ES-I3 (cell line): ENCODE measurements around the gene MOK.

Experiments
- H3K36me3 ChIP-seq: 2 replicates; pipeline ENCODE4 v1.6.1; 2013; ENCODE audit warnings: mild to moderate bottlenecking, low read length, control low read depth, moderate library complexity; ENCODE audit not compliant: insufficient read depth
- H3K4me1 ChIP-seq: 2 replicates; pipeline ENCODE4 v1.6.1; 2013; ENCODE audit warnings: mild to moderate bottlenecking, control low read depth, low read length; ENCODE audit not compliant: insufficient read depth
- H3K9ac ChIP-seq: 2 replicates; pipeline ENCODE4 v1.6.1; 2013; ENCODE audit warnings: low read depth, mild to moderate bottlenecking, low read length, moderate library complexity
- H3K9me3 ChIP-seq: 2 replicates; pipeline ENCODE4 v1.6.1; 2013; ENCODE audit warnings: mild to moderate bottlenecking, low read length, moderate library complexity; ENCODE audit not compliant: control insufficient read depth, insufficient read depth

MOK gene

DNA sequence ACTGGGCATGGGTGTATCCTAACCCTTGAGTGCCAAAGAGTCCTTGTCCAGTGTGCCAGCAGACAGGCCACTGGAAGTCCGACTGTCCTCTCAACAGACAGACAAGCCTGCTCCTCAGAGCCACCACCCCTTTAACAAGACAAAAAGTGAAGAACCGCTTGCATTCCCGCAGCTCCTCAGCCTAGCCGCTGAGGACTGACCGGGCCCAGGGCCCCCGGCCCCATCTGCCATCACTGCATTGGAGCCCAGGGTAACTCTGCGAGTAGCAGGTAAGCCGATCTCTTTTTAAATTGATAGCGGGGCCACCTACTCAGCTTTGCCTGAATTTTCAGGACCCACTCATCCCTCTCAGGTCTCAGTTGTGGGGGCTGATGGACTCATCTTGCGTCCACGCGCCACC lies 68.9 kb downstream of the MOK start:
- no peaks in the 10 kb centered on the region for H3K9me3 ChIP-seq
- H3K4me1 ChIP-seq: peaks cover 6% of the 10 kb centered on the region; the same call in 1 of the 2 replicates
- no peak overlapping the region for H3K9ac ChIP-seq
- no peaks in the 10 kb centered on the region for H3K36me3 ChIP-seq

DNA sequence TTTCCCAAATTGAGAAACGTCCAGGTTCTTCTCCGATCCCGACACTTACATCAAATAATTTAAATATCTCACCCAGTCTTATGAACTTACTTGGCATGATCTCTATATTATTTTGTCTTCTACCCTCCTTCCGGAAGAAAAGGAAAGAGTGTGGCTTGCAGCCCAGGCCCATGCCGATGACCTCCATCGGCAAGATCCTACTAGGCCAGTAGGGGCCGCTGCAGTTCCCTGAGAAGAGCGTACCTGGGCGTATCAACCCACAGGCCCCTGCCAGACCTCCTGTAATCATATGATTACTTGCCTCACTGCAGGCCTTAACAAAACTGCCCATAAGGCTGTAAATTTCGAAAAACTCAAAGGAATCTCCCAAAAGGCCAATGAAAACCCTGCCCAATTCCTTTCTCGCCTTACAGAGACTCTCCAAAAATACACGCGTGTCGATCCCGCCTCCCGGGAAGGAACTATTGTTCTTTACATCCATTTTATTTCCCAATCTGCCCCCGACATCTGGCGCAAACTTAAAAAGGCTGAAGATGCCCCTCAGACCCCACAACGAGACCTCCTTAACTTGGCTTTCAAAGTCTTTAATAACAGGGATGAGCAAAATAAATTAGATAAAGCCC lies 69.6 kb downstream of the MOK start:
- Histone ChIP-seq H3K4me1 (peaks cover 6% of the 10 kb centered on the region; the same call in 1 of the 2 replicates), H3K36me3 (no peaks in the 10 kb centered on the region), H3K9me3 (no peaks in the 10 kb centered on the region), H3K9ac (no peak overlapping the region)

DNA sequence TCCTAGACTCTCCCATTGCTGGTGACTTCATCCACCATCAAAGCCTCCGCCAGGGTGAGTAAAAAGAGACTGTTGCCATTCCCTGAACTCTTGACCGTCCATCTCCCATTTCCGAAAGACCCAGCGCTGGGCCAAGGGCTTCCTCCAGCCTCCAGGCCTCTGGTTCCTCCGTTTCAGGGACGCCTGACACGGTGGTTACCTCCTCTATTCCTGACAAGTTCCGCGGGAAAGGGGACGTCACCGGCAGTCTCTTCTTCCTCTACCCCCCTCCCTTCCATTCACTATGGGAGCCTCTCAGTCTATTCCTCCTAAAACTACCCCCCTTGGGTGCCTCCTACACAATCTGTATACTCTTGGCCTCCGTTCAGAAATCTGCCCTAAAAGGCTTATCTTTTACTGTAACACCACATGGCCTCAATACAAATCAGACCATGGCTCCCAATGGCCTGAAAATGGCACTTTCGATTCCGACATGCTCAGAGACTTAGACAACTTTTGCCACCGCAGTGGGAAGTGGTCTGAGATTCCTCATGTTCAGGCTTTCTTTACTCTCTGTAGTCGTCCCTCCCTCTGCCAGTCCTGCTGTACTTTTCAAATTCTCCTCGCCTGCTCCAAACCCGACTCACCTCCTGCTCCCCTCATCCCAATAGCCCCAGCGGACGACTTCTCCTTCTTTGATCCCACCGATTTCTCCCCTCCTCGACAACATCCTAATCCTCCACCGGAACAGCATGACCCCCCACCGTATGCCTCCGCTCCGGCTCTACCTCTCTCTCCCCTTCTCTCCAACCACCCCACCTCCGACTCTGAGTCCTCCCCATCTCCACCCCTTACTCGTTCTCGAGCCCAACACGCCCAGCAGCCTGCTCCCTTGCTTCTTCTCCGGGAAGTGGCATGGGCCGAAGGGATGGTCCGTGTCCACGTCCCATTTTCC lies 70.4 kb downstream of the MOK start:
- H3K9ac ChIP-seq: no peak overlapping the region

DNA sequence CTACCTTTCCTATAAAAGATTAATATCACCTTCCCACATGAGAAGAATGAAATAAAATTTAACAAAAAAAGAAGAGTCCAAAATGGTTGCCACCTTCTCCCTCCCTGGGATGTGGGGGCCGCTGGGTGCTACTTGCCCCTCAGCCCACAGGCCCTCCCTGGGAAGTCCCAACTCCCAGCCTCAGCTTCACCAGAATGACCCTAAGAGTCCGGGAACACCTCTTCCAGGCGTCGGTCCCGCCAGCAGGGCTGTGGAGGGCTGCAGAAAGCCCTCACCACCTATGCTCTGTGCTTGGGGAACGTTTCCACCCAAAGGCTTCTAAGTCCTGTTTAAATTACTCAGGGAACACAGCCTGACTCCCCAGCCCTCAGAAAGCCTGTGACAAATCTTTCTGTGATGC lies 71.9 kb downstream of the MOK start:
- Histone ChIP-seq H3K4me1 (peaks cover 6% of the 10 kb centered on the region; the same call in 1 of the 2 replicates), H3K9ac (no peak overlapping the region), H3K36me3 (no peaks in the 10 kb centered on the region), H3K9me3 (no peaks in the 10 kb centered on the region)

More for the DNA sequence above, 70.4 kb downstream of the MOK start:
- Histone ChIP-seq H3K4me1 (peaks cover 6% of the 10 kb centered on the region; the same call in 1 of the 2 replicates), H3K36me3 (no peaks in the 10 kb centered on the region), H3K9me3 (no peaks in the 10 kb centered on the region)

DNA sequence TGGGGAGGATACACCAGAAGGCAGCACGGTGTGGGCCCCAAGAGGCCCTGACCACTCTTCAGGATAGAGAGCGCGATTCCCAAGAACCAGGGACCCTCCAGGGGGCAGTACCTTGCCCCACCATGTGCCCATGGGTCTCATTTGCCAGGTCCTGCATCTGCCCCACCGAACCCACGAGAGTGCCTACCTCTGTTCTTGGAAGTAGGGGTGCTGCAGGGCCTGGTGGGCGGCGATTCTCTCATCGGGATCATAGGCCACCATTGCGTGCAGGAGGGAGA lies 72.7 kb downstream of the MOK start:
- peaks cover 6% of the 10 kb centered on the region; the same call in 1 of the 2 replicates for H3K4me1 ChIP-seq
- no peak overlapping the region for H3K9ac ChIP-seq
- no peaks in the 10 kb centered on the region for H3K9me3 ChIP-seq
- no peaks in the 10 kb centered on the region for H3K36me3 ChIP-seq

DNA sequence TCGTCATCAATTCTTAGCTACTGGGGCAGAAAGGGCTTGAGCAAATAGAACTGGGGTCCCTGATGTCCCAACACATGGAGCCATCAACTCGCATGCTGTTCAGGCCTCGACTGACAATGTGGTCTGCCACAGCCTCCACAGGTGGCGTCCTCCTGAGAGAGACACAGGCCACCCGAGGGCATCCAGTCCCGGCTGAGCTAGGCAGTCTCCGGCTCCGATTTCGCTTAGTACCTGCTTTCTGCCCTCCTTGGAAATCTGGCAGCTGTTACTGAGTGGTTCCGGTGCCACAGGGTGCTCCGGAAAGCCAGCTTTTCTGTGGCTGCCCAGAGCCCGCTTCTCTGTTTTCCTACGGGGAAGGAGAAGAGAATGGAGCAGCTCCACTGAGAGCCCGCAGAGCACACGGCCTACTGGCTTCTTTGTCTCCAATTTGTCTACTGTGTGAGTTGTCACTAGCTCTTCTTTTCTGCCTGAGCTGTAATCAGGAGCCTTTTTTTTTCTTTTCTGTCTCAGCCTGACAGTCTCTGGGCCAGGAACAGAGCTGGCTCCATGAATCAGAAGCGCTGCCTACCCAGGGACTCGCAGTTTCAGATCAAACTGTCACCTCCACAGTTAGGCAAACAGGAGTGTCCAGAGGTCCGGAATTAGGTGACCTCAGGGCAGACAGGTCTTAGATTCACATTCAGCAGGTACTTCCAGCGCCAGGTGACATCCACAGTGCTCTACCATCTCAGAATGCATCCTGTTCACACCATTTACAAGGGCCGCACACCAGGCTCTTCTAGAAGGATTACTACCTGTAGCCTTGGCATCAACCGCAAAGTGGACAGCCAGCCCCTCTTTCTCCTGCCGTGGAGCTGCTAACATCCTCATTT lies 73.3 kb downstream of the MOK start:
- Histone ChIP-seq H3K4me1 (peaks cover 6% of the 10 kb centered on the region; the same call in 1 of the 2 replicates), H3K9me3 (no peaks in the 10 kb centered on the region), H3K9ac (no peak overlapping the region), H3K36me3 (no peaks in the 10 kb centered on the region)

DNA sequence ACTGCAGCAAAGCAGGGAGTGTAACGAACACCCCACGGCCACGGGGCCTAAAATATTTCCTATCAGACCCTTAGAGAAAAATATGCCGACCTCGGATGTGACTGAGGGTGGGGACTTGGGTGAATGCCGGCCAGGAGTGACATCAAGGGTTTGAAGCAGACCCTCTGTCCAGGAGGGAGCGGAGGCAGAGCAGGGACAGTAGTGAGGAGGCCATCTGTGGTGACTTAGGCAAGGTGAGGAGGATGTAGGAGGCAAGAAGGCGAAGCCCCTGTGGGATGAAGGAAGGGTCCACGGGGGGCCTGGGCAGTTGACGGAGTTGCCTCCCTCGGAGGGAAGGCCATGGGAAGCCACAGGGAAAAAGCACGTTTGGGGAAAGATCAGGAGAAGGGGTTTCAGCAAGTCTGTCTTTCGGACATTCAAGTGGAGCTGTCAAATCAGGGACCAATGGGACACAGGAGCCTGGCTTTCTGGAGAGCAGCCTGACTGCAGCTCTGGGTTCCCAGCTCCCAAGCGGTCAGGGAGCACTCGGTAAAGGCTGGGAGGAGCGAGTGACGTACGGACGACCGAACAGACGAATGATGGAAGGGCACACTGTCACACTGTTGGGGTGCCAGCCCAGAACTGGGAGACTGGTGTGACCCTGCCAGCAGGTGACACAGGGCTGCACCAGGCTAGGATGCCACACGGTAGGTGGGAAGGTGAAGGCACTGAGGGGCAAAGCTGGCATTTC lies 74.3 kb downstream of the MOK start:
- Histone ChIP-seq H3K9me3 (no peaks in the 10 kb centered on the region), H3K36me3 (no peaks in the 10 kb centered on the region), H3K9ac (no peak overlapping the region), H3K4me1 (peaks cover 3% of the 10 kb centered on the region; the same call in 1 of the 2 replicates)

DNA sequence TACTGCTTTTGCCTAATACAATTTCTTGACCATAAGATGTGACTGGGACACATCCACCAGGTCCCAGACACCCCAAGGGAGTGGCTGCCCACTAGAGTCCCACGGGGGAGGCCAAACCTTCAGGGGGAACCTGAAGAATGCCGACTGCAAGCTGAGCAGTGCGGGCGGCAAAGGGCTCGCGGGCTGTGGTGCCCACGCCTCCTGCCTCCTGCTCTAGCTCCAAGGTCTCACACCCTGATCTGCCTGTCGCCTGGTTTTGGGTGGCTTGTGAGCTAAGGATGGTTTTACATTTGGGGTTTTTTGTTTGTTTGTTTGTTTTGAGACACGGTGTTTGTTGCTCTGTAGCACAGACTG lies 75.2 kb downstream of the MOK start:
- H3K36me3 ChIP-seq: no peaks in the 10 kb centered on the region
- no peak overlapping the region for H3K9ac ChIP-seq
- no peaks in the 10 kb centered on the region for H3K4me1 ChIP-seq
- no peaks in the 10 kb centered on the region for H3K9me3 ChIP-seq

DNA sequence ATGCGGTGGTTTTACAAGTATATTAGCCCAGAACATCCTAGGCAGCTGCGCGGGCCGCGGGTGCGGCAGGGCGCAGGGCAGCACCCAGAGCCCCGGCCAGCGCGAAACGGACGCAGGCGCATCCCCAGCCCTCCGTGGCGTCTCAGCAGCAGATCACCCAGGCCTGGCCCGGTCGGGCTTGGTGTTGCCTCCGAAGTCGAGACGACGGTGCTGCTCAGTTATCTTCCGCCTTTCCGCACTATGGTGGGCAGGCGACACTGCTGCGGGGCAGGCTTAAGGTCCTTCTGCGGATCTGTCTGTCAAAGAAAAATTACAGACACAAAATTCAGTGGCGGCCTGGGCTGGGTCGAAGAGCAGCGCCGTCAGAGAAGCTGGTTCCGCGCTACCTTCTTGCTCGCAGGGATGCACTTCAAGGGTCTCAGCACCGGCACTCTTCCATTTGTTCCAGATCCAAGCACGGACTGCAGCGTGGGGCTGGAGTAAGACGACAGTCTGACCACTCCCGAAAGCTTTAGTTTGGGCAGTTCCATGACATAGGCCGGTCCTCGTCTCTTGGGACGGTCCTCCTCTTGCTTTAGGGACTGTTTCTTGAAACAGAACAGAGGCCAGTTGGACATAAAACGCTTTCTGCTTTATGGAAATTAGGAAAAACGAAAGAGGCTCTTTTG lies 75.8 kb downstream of the MOK start:
- no peaks in the 10 kb centered on the region for H3K36me3 ChIP-seq
- no peak overlapping the region for H3K9ac ChIP-seq
- no peaks in the 10 kb centered on the region for H3K9me3 ChIP-seq
- no peaks in the 10 kb centered on the region for H3K4me1 ChIP-seq

DNA sequence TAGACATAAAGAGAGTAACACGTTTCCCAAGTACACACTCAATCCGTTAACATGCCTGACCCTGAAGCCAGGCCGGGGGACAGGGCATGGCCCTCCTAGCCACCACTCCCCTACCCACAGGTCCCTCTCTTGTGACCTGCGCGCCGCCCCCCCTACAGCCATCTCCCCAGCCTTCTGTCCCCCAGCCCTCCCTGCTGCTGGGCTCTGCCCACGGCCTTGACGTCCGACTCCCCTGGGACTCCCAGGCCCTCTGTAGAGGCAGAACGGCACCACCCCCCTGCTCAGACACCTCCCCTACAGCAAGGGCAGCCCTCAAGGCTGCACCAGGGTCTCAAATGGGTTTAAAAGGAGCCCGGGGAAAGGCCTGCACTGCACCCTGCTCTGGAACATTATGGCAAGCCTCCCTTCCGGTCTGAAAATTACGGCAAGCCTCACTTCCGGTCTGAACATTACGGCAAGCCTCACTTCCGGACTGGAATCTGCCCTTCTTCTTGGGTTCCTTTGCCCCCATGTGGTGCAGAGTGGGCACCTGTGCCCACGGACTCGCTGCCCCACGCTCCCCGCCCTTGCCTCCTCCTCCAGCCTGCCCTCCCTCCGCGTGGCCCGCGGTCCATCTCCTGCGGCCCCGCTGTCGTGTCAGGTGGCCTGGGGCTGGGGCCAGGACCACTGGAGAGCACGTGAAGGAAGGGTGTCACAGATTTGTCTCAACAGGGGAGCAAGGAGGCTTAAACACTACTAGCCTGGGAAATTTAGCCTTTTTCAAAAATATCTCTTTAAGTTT lies 77.6 kb downstream of the MOK start:
- H3K4me1 ChIP-seq: no peaks in the 10 kb centered on the region
- no peak overlapping the region for H3K9ac ChIP-seq
- no peaks in the 10 kb centered on the region for H3K36me3 ChIP-seq
- H3K9me3 ChIP-seq: no peaks in the 10 kb centered on the region

DNA sequence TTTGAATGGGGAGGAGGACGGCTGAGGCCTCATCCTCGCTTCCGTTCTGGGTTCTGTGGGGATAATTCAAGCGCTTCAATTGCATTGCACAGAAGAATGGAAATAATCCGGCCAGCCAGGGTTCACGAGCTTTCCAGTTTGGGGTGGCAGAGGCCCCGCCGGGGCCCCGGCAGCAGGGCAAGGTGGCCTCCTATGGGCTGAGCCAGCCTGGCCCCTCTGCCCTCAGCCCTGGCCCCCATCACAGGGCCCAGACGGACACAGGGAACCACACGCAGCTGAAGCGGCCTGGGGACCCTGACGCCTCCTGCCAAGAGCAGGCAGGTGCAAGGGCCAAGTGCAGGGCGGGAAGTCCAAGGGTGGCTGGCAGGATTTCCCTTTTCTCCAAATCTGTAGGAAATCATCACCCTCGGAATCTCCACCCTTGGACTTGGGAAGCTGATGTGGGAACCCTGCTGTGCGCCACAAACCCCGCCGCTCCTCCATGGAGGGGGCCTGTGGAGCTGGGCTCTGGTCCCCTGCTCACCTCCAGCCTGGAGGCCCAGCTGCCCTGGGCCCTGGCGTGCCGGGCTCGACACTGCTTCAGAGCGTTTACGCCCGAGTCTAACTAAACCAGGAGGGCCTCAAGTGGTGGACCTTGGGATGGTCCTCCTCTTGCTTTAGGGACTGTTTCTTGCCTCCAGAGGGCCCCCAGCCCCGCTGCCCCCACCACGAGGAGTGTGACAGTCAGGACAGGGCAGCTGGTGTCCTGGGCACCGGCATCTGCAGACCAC lies 78.4 kb downstream of the MOK start:
- no peaks in the 10 kb centered on the region for H3K4me1 ChIP-seq
- no peak overlapping the region for H3K9ac ChIP-seq
- H3K36me3 ChIP-seq: no peaks in the 10 kb centered on the region
- no peaks in the 10 kb centered on the region for H3K9me3 ChIP-seq

DNA sequence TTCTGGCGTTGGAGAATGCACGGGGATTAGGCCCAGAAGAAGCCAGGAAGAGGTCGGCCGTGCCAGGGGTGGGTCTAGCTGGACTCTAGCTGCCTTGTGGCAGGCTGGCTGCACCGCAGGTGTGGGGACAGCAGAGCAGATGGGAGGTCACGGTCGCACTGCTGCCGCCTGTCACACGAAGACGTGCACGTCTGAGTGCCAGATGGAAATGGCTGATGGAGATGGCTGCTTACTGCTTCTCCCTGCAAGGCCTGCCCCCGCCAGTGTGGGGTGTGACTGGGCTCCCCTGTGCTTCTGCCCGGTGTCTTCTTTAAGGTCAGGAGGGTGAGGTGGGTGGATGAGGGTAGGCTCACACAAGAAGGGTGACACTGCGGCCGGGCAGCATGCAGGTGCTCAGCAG lies 79.0 kb downstream of the MOK start:
- Histone ChIP-seq H3K36me3 (no peaks in the 10 kb centered on the region), H3K9ac (no peak overlapping the region), H3K4me1 (0 out of 2 replicates have a peak, but pooled peaks cover 3% of the 10 kb centered on the region), H3K9me3 (no peaks in the 10 kb centered on the region)
